Hematopoietic multipotent progenitor cell treated with erythropoietin and hydrocortisone succinate and interleukin-3 and kit ligand, for 6 days (in vitro differentiated cells): ENCODE data around the gene ASPM.
"Not testable (repeated sequence)": the region's sequence is repeated elsewhere in the genome, so short reads cannot be mapped to it uniquely, and the experiment has no call there.

ENCODE experiments used
- DNase-seq: peaks from one replicate; pipeline ENCODE4 v3.0.0-alpha.2; 2015

Gene ASPM

GRCh38 chr1:197080323-197080722, 66.1 kb downstream of the ASPM start:
- DNase-seq = no peak

- no peak for DNase-seq
These were observed 69.9 kb downstream of the ASPM start for GRCh38 chr1:197076585-197076984.

GRCh38 chr1:197073978-197074377, 72.5 kb downstream of the ASPM start:
- no peak for DNase-seq

- no peak for DNase-seq
These were observed 79.0 kb downstream of the ASPM start for GRCh38 chr1:197067457-197067818.

DNA sequence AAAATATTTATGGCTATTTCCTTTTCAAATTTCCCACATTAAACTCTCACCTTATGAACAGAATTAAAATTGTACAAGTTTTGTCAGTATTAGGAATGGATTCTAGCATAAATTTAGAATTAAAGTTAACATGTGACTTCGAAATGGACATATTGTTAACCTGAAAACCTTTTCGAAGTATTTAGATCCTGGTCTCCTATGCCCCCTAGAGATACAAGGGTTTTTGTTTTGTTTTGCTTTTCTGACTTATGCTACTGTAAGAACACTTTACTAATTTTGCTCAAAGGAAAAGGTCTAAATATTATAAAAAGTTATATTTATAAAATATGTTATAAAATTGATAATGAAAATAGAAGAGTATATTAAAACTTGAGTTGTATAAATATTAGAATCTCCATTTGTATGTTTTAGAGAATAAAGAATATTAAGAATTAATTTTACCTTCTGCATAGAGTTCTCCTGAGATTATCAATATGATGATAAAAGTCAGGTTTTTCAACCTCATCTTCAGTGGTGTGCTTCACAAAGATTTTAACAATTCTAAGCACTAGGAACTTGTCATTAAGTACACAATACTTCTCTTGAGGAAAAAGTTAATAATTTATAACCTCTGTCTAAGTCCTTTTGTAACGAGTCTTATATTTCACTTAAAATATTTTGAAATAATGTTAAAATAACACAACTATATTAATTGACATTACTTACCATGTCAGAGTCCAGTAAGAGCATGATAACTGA, 79.6 kb downstream of the ASPM start, which contains the start of gene F13B:
F13B (minus strand) TSS at position 542 of the 738 bp plus-strand sequence; CDS start at position 505, 37 bp downstream.
- no peak for DNase-seq

GRCh38 chr1:197066277-197066676, 80.2 kb downstream of the ASPM start:
- no peak for DNase-seq

GRCh38 chr1:197065559-197065958, 80.9 kb downstream of the ASPM start:
- DNase-seq = no peak

GRCh38 chr1:197063212-197063611, 83.3 kb downstream of the ASPM start:
- no peak for DNase-seq

DNA sequence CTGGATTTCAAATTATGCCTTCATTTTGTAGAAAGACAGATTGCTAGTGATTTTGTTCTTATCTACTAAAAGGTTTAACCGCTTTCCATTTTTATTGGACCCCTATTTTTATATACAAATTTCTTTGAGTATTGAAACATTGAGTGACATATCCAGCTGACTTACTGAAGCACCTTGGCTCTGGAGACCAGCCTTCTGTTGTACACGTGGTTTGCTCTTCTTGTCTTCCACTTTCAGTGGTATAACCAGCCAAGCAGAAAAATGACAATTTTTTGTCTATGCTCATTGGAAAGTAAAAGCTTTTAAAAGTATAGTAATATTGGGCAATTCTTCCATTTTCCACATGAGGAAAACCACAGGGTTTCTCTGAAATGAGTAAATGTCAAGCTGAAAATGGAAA, 83.8 kb downstream of the ASPM start:
- no peak for DNase-seq

DNA sequence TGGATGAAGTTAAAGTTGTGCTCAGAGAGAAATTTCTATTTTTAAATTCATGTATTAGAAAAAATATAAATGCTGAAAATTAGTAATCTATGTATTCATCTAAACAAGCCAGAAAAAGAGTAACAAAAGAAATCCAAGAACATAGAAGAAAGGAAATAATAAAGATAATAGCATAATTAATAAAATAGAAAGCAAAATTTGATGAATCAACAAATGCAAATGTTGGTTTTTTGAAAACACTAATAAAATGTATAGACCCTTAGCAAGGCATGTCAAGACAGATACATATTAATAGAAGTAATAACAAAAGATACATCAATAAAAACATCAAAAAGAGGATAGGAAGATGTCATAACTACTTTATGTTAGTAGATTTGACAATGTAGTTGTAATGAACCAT, 97.4 kb downstream of the ASPM start:
- no peak for DNase-seq

DNA sequence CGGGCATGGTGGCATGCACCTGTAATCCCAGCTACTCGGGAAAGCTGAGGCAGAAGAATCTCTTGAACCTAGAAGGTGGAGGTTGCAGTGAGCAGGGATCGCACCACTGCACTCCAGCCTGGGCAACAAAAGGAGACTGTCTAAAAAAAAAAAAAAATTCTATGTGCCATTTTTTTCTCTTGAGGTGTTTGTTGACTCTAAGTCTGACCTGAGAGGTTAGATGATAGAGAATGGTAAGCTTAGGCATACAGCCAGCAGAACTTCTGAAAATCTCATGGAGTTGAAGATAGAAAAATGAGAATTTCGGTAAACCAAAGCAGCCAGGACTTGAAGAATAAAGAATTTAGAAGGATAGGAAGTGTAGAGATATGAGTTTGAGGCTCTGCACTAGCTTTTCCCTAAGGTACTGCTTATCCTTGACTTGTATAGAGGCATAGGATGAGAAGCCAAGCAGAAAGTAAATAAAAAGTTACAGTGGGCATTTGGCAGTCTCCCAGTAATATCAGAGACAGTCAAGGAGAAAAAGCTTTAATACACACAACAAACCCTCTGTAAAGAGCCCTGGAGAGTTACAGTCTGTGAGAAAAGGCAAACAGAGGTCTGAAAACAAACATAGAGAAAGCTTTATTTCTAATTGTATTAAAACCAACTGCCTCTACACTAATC, 103.7 kb downstream of the ASPM start:
- DNase-seq = no peak

DNA sequence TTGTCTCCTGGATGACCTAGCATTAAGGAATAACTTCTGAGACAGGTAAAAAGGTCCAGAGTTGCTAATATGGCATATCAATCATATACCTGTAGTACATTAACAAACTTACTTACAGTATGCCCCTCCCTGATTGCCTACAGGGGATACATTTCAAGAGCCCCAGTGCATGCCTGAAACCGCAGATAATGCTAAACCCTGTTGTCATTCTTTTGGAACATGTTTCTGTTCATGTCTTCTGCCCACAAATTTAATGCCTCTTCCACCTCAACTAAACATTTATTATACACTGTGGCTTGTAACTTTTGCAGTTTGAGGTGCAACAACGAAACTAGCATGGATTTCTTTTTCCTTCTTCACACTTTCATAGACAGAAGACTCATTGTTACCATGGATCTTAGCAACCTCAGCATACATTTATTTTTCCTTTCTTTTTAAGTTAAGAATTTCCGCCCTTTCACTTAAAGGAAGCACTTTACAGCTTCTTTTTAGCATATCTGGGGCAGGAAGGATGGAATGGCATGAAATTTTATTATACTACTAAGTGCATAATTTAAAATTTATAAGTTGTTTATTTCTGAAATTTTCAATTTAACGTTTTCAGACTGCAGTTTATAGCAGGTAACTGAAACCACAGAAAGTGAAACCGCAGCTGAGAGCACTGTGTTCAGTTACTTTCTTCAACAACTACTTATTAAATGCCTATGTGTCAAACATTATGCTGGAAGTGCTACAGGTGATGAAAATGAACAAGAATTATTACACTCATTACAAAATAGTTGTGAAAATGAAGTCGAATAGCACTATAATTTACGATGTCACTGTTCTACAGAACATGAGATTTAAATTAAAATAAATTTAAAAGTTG, 104.7 kb downstream of the ASPM start:
- DNase-seq = no peak

DNA sequence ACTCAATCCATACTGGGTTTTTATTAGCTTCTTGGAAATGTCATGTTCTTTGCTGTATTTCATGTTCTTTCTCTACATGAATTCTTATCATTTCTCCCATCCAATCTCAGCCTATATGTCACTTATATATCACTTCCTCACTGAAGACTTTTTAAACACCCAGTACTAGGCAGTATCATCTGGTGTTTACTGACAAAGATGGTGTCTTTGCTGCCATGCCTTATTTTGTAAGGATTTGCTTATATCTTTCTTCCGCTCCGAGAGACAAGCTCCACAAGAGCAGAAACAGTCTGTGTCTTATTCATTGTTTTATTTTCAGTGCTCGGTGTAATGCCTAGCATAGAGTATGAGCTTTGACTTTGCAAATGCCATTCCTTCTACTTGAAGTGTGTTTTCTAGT, 109.6 kb downstream of the ASPM start:
- no peak for DNase-seq

GRCh38 chr1:197034631-197035339, 111.7 kb downstream of the ASPM start:
- DNase-seq = not testable (repeated sequence)
